NCI-H82 treated with DMSO at 0.1 percent for 48 hours (cell line): ENCODE results near the gene PTX4.

Source experiments
- DNase-seq: peaks from one replicate; lab custom pipeline; 2025; ENCODE audit not compliant: unreplicated experiment; lab: John Stamatoyannopoulos, UW

PTX4 gene

GRCh38 chr16:1524366-1524765, 35.6 kb upstream of the PTX4 start:
- DNase-seq: no peak

GRCh38 chr16:1523581-1524245, 35.0 kb upstream of the PTX4 start:
- DNase-seq: no peak

DNA sequence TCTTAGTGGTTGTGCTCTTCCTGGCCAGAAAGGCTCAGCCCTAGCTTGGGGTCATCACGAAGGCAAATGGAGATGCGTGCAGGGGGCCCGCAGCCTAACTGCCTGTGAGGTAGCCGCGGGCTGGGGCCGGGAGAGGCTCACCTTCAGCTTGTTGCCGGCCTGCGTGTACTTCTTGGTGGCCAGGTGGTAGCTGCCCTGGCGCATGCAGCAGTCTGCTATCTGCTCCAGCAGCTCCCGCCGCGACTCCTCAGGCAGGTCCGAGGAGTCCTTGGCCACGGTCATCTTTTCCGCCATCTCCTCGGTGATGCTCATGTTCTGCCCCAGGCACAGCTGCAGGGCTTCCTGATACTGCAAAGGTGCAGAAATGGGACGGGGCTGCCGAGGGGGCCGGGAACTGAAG, 31.7 kb upstream of the PTX4 start:
- DNase-seq: no peak

- DNase-seq: no peak
These were observed 31.1 kb upstream of the PTX4 start for GRCh38 chr16:1519831-1520230.

DNA sequence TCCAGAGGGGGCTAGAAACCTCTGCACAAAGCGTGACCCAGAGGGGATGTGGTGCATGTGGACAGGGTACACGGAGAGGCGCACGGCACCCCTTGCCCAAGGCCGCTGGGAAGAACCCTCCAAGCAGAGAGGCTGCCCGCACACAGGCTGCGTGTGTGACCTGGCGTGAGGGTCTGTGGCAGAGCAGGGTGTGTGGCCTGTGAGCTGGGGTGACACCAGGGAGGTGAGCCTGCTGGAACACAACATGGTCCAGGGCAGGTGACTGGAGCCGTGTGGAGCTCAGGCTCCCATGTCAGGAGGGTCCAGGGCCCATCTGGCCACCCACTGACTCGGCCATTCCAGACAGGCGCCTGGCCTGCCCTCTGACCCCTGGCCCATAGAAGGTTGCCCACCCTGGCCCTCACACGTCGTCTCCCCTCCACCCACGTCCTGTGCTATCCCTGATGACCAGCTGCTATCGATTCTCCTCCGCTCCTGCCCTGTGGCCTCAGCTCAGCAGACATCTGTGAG, 29.9 kb upstream of the PTX4 start:
- no peak for DNase-seq

- no peak for DNase-seq
These were observed 25.8 kb upstream of the PTX4 start for GRCh38 chr16:1514507-1514906.

DNA sequence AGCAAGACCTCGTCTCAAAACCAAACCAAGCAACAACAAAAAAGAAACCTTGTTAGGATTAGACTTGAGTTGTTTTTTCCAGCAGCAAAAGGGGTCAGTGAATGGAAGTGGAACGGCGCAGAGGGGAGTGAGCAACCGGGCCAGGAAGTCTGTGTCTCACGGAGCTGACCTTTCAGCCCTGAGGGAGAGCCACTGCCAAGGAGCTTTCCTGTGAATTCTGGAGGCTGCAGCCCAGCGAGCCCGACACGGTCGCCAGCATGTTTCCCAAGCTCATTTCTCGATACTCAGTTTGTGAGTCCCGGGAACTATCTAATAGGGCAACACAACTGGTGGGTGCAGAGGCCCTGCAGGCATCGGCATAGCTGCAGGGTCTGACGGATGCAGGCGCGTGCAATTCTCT, 24.0 kb upstream of the PTX4 start:
- DNase-seq: no peak

GRCh38 chr16:1511662-1512569, 23.2 kb upstream of the PTX4 start:
- DNase-seq: no peak

DNA sequence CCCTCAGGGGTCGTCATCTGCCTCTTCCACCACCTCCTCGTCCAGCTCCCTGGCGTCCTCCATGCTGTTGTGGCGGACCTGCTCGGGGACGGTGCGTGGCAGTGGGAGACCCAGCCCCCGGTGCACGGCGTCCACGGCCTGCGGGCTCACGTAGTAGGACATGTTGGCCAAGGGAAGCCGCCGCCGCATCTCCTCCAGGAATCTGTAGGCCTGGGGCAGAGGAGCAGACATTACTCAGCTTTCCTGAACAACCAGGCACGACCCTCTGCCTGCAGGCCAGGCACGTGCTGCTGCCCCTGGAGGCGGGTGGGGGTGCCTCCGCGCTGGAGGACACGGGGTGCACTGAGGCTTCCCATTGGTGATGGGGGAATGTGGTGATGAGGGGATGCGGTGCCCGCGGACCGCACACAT, 22.2 kb upstream of the PTX4 start:
- no peak for DNase-seq

GRCh38 chr16:1510272-1510671, 21.5 kb upstream of the PTX4 start:
- DNase-seq: no peak

DNA sequence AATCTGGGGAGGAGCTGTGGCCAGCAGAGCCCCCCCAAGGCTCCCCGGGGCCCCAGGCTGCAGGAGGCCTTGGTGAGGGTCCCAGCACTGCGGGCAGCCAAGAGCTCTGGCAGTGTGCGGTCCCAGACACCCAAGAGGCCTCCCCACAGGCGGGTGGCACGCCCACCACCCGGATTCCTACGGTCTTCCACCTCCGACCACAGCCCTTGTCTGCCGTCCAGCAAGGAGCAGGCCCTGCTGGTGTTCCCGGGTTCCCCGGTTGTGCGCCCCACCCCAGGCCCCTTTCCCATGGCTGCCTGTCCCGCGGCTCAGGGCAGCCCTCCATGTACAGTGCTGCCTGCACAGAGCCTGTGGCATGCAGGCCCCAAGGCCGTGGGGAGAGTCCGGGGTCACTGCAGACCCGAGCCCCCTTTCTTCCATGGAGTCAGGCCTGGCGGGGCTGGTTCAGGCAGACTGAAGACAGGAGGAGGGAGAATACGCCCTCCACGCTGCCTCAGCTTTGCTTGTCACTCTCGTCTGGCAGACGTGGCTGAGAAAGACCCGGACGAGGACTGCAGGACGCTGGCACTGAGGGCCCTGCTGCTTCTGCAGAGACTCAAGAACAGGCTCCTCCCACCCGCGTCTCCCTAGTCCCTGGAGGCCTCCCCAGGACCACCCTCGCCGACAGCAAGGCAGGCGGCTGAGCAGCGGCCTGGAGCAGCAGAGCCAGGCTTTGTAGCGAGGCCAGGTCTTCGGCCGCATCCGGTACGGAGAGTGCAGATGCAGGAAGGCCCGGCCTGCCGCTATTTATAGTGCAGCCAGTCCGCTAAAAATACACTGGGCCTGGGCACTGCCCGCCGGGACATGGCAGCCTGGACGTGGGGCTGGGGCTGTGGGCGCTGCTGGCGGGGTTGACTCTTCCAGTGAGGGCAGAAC, 20.8 kb upstream of the PTX4 start:
- no peak for DNase-seq

DNA sequence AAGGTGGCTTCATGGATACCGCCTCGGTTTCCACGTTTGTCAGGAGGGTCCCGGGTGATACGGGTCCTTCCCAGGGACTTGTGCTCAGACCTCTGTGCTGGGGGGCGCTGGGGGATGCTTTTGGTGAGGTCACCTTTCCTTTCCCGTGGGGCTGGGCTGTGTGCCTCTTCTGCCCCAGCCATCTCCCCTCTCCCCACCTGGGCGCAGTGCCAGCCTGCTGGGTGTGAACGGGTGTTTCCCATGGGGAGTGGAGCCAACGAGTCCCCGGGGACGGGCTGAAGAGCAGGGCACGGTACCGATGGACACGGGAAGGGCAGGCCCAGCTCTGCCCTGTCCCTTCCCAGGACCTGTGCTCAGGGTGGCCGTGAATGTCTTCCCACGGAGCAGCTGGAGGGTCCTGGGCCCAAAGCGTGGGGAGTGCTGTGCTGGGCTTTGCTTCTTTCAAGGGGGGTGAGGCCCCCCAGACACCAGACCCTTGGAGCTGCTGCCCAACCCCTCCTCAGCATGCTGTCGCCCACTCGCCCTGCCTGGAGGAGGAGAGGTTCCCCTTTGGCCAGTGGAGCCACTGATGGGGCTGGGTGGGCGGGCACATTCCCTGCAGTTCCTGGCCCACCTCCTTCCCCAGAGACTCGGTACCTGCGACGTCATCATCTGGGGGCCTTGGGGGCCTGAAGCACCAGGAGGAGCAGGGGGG, 19.9 kb upstream of the PTX4 start:
- no peak for DNase-seq

DNA sequence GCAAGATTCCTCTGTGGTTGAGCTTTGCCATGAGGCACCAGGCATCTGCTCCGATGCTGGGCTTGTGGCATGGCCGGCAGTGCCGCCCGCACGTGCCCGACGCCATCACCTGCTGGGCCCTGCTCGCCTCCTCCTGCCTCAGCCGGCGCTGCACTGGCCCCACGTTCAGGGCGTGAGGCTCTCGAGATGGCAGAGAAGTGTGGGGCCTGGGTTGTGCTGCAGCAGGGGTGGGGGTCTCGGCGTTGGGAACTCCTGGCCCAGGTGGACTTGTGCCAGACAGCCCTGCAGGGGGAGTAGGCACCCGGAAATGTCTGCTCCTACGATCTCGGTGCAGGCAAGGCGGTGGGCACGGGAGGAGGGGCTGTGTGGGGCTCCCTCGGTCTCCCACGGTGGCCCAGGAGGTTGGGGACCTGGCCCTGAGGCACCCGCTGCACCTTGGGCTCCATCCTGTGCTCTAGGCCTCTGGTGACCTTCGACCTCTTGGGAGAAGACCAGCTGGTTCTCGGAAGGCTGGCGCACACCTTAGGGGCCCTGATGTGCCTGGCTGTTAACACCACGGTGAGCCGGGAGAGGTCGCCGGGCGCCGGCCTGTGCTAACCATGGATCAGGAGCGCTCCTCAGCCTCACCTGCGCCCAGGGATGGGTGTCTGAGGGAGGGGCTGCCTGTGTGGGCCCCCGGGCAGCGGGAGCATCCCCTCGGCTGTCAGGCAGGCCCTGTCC, 17.9 kb upstream of the PTX4 start:
- no peak for DNase-seq

DNA sequence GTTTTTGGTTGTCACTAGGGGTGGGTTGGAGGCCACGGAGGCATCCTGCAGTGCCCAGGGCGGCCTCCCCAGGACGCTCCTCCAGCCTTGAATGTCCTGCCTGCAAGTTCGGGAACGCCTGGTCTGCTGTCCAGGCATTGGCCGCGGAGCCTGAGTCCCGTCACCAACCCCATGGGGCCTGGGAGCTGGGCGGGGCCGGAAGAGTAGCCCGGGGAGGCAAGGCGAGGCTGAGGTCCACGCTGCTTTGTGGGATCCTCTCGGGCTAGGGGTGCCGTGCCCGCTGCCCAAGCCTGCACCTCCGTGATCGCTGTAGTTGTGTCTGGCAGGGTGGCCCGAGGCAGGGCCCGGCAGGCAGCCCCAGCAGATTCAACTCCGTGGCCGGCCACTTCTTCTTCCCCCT, 17.2 kb upstream of the PTX4 start:
- no peak for DNase-seq

DNA sequence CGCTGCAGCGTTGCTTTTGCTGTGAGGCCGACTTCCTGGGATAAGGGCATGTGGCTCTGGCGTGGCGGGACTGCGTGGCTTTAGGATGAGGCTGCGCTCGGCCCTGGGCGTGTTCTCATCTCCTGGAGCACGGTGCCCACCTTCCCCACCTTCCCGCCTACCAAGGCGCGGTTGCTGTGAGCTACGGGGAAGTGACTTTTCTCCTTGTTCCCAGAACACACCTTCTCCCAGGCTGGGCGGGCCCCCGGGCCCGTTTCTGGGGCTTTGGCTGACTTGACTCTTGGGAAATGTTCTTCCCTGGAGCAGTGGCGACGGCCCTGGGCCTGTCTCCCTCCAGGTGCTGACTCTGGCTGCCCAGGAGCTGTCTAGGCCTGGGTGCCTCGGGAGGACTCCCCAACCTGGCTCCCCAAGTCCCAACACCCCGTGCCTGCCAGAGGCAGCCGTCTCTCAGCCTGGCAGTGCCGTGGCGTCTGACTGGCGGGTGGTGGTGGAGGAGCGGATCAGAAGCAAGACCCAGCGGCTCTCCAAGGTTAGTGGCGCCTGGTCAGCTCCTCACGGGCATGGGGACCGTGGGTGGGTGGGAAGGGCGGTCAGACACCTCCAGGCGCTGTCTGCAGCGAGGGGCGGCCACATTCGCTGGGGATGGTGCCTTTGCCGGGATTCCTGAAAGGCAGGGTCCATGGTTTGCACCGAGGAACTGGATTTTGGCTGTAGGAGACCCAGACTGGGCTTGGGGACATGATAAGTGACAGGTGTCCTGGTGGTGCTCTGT, 16.5 kb upstream of the PTX4 start:
- DNase-seq: no peak

- DNase-seq: no peak
These were observed 14.6 kb upstream of the PTX4 start for GRCh38 chr16:1503110-1503955.

GRCh38 chr16:1502092-1503004, 13.6 kb upstream of the PTX4 start:
- DNase-seq: no peak
